ENCODE data around the gene CARD11. TPM values are rescaled to one million over a fixed set of nuclear protein-coding genes. Genes with fewer than 3 reads are reported as not detected.

CARD11 gene
- total and polyA plus RNA-seq, 10 donors = 30.3 to 72.6 (median 48.8) TPM

DNA sequence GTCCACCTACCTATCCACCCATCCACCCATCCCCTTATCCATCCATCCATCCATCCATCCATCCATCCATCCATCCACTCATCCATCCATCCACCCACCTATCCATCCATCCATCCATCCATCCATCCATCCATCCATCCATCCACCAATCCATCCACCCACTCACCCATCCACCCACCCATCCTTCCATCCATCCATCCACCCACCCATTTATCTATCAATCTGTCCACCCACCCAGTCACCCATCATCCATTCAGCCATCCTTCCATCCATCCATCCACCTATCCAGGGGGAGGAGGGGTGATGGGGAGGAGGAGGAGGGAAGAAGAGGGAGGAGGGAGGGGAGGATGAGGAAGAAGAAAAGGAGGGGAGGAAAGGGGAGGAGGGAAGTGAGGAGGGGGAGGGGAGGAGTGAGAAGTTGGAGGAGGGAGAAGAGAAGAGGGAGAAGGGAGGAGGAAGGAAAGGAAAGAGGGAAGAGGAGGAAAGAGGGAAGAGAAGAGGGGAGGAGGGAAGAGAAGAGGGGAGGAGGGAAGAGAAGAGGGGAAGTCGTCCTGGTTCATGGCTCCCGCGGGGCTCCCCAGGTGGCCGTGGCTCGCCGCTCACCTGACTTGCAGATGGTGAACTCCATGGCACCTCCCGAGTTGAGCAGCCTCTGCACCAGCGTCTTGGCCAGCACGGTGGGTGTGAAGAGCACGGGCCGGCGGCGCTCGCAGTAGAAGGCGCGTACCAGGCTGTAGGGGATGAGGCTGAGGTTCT, 130.8 kb downstream of the CARD11 start:
- Histone ChIP-seq H3K27me3 (replicated peaks in 1 of 7) (peaks cover 0 to 4% (median 0%) of the 10 kb centered on the region in 7 donors), H3K36me3 (peaks cover 0 to 96% (median 54%) of the 10 kb centered on the region in 6 donors), H3K4me3 (no peak overlapping the region), H3K27ac (no peak overlapping the region), H3K4me1 (no peaks in the 10 kb centered on the region), H3K9me3 (no peaks in the 10 kb centered on the region)
- 88 to 92% (median 88%) methylated on average over 16 of the region's 16 CpGs for WGBS, 5 donors
- intact Hi-C loops (cut with DNase I; ENCODE audit: low total_unique reads) = no loop called here
- DNase-seq = no peak
- TF ChIP-seq POLR2A (IDR thresholded peaks at IDR 0.05) (no peak), POLR2AphosphoS5 (IDR thresholded peaks at IDR 0.05) (peak in 1 of 3 donors; percentile 39)
- TF ChIP-seq, protein P1, sequence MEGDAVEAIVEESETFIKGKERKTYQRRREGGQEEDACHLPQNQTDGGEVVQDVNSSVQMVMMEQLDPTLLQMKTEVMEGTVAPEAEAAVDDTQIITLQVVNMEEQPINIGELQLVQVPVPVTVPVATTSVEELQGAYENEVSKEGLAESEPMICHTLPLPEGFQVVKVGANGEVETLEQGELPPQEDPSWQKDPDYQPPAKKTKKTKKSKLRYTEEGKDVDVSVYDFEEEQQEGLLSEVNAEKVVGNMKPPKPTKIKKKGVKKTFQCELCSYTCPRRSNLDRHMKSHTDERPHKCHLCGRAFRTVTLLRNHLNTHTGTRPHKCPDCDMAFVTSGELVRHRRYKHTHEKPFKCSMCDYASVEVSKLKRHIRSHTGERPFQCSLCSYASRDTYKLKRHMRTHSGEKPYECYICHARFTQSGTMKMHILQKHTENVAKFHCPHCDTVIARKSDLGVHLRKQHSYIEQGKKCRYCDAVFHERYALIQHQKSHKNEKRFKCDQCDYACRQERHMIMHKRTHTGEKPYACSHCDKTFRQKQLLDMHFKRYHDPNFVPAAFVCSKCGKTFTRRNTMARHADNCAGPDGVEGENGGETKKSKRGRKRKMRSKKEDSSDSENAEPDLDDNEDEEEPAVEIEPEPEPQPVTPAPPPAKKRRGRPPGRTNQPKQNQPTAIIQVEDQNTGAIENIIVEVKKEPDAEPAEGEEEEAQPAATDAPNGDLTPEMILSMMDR (IDR thresholded peaks at IDR 0.05 in 8 of 11, conservative IDR thresholded peaks at IDR 0.05 in 3 of 11) = no peak

DNA sequence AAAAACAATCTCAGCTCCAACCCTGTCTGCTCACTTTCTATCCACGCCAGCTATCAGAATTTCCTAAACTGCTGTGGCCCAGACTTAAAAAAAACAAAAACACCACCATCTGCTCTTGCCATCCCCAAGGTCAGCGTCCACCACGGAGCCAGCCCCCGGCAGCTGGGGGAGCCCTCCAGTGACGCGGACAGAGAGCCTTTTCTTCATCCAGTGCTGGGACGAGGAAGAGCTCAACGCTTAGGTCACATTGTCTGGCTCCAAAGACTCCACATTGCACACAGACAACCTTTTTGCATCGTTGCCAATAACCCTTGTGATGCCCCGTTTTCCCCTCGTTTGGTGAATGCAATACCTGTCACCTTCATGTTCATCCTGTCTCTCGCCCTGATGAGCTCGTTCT, 132.2 kb downstream of the CARD11 start:
- Histone ChIP-seq H3K27ac (no peak overlapping the region), H3K36me3 (peaks cover 0 to 96% (median 59%) of the 10 kb centered on the region in 6 donors), H3K4me3 (no peak overlapping the region), H3K4me1 (no peaks in the 10 kb centered on the region), H3K9me3 (no peaks in the 10 kb centered on the region), H3K27me3 (replicated peaks in 1 of 7) (peaks cover 0 to 4% (median 0%) of the 10 kb centered on the region in 7 donors)
- intact Hi-C loops (cut with DNase I; ENCODE audit: low total_unique reads) = no loop called here
- 77 to 85% (median 80%) methylated on average over 12 to 13 of the region's 13 CpGs for WGBS, 5 donors
- TF ChIP-seq POLR2A (IDR thresholded peaks at IDR 0.05) (no peak), POLR2AphosphoS5 (IDR thresholded peaks at IDR 0.05) (no peak)
- TF ChIP-seq, protein P1 (IDR thresholded peaks at IDR 0.05 in 8 of 11, conservative IDR thresholded peaks at IDR 0.05 in 3 of 11) = no peak
- no peak for DNase-seq

DNA sequence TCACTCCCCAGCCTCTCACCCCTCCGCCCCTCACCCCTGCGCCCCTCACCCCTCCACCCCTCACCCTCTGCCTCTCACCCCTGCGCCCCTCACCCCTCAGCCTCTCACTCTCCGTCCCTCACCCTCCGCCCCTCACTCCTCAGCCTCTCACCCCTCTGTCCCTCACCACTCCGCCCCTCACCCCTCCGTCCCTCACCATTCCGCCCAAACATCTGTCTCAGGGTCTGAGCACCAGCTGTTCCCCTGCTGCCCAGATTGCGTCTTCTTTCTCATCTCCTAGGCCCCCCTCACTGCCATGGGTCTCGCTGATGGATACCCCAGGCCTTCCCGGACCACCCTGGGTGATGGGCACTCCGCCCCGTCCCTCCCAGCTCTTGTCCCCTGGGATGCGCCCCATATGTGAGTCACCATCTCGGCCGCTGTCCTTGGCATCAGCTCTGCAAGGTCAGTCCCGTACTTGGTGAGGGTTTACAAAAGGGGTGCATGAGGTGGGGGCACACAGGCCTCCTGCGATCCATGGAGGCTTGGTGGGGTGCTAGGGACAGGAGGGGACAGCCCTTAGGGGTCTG, 134.1 kb downstream of the CARD11 start:
- no peak for DNase-seq
- no peak overlapping the region for H3K27ac ChIP-seq
- H3K9me3 ChIP-seq = peaks cover 0 to 12% (median 8%) of the 10 kb centered on the region in 8 donors
- TF ChIP-seq POLR2AphosphoS5 (IDR thresholded peaks at IDR 0.05) (peak in 1 of 3 donors; percentile 37), POLR2A (IDR thresholded peaks at IDR 0.05) (no peak)
- TF ChIP-seq, protein P1 (IDR thresholded peaks at IDR 0.05 in 8 of 11, conservative IDR thresholded peaks at IDR 0.05 in 3 of 11) = no peak
- peaks cover 0 to 94% (median 59%) of the 10 kb centered on the region in 6 donors for H3K36me3 ChIP-seq
- intact Hi-C loops (cut with DNase I; ENCODE audit: low total_unique reads) = no loop called here
- no peak overlapping the region for H3K4me3 ChIP-seq
- 85 to 95% (median 93%) methylated on average over 13 to 18 of the region's 18 CpGs for WGBS, 5 donors
- peaks cover 0 to 4% (median 0%) of the 10 kb centered on the region in 7 donors for H3K27me3 ChIP-seq (replicated peaks in 1 of 7)
- H3K4me1 ChIP-seq = peaks cover 0 to under 1% (median 0%) of the 10 kb centered on the region in 6 donors

DNA sequence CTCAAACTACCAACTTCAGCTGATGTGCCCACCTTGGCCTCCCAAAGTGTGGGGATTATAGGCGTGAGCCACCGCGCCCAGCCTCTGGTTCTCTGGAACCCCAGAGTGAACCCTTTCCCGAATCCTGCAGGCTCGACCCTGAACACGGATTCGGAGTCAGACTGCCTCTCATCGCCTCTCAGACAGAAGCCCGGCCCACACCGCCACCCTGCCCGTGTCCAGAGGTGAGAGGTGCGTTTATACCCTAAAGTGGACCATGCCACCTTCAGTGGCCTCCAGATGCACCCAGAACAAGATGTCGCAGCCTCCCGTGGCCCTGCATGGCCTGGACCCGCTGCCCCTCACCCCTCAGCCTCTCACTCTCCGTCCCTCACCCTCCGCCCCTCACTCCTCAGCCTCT, 134.6 kb downstream of the CARD11 start:
- intact Hi-C loops (cut with DNase I; ENCODE audit: low total_unique reads) = no loop called here
- DNase-seq = no peak
- Histone ChIP-seq H3K36me3 (peaks cover 0 to 89% (median 57%) of the 10 kb centered on the region in 6 donors), H3K4me3 (no peak overlapping the region), H3K4me1 (peaks cover 0 to 6% (median 0%) of the 10 kb centered on the region in 6 donors), H3K27me3 (replicated peaks in 1 of 7) (peaks cover 0 to 4% (median 0%) of the 10 kb centered on the region in 7 donors), H3K27ac (no peak overlapping the region), H3K9me3 (peaks cover 0 to 12% (median 8%) of the 10 kb centered on the region in 8 donors)
- TF ChIP-seq POLR2AphosphoS5 (IDR thresholded peaks at IDR 0.05) (no peak), POLR2A (IDR thresholded peaks at IDR 0.05) (no peak)
- TF ChIP-seq, protein P1 (IDR thresholded peaks at IDR 0.05 in 8 of 11, conservative IDR thresholded peaks at IDR 0.05 in 3 of 11) = no peak
- 90 to 95% (median 94%) methylated on average over 16 to 17 of the region's 17 CpGs for WGBS, 5 donors

Measured in spleen (tissue), 11 donors.